Measurements from ENCODE around the gene TRIM8.
A peak's percentile ranks its signal among the peaks of the same experiment; 100 is the strongest.

Gene TRIM8

GRCh38 chr10:102646610-102647442 lies 2.5 kb downstream of the TRIM8 start:
- no peaks in the 10 kb centered on the region for H3K27me3 ChIP-seq (ENCODE audit: low read depth, low read length)
- peaks cover 4 to 15% of the 10 kb centered on the region in 2 donors for H3K36me3 ChIP-seq (ENCODE audit: control insufficient read depth in 1 of 2, insufficient read depth in 2 of 2, low read length in 2 of 2)
- H3K4me1 ChIP-seq (ENCODE audit: control insufficient read depth in 1 of 2, insufficient read depth in 2 of 2, low read length in 2 of 2): peaks cover 44 to 63% of the 10 kb centered on the region in 2 donors
- peak overlapping the region; percentile 99 for H3K27ac ChIP-seq (ENCODE audit: low read length)
- H3K9me3 ChIP-seq (ENCODE audit: control insufficient read depth in 1 of 2, low read length in 2 of 2): no peaks in the 10 kb centered on the region
- H3K4me3 ChIP-seq (ENCODE audit: low read depth in 1 of 2, low read length in 2 of 2): peak overlapping the region; percentile 92 to 99

GRCh38 chr10:102647443-102648268 lies 3.4 kb downstream of the TRIM8 start:
- Histone ChIP-seq H3K4me1 (ENCODE audit: control insufficient read depth in 1 of 2, insufficient read depth in 2 of 2, low read length in 2 of 2) (peaks cover 51 to 70% of the 10 kb centered on the region in 2 donors), H3K27ac (ENCODE audit: low read length) (peak overlapping the region; percentile 99), H3K4me3 (ENCODE audit: low read depth in 1 of 2, low read length in 2 of 2) (peak overlapping the region; percentile 92 to 99), H3K9me3 (ENCODE audit: control insufficient read depth in 1 of 2, low read length in 2 of 2) (no peaks in the 10 kb centered on the region), H3K27me3 (ENCODE audit: low read depth, low read length) (no peaks in the 10 kb centered on the region), H3K36me3 (ENCODE audit: control insufficient read depth in 1 of 2, insufficient read depth in 2 of 2, low read length in 2 of 2) (peaks cover 4 to 19% of the 10 kb centered on the region in 2 donors)

DNA sequence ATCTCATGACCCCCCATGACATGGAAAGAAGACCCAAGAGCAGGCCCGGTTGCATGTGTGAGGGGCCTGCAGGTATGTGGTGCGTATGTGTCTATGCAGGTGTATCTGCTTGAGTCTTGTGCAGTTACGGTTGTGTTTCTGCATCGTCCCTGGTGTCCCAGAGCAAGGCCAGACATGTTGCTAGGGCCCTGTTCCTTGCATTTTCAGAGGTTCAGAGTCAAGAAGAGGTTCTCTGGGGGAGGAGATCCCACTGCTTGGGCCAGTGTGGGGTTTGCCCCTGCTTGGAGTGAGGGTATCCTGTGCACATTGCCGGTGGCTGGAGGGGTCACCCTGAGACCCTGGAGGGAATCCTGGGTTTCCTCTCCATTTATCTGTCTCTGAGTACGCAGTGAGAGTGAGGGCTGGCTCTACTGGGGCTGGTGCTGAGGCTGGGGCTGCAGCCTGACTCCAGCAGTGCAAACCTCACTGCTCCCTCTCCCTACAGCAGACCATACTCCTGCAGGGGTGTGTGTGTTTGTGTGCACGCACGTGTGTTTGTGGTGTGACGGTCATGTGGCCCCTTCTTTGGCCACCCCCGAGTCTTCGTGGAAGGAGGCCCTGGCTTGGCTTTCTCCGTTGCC lies 4.1 kb downstream of the TRIM8 start:
- Histone ChIP-seq H3K4me3 (ENCODE audit: low read depth in 1 of 2, low read length in 2 of 2) (peak overlapping the region; percentile 92 to 99), H3K4me1 (ENCODE audit: control insufficient read depth in 1 of 2, insufficient read depth in 2 of 2, low read length in 2 of 2) (peaks cover 51 to 76% of the 10 kb centered on the region in 2 donors), H3K36me3 (ENCODE audit: control insufficient read depth in 1 of 2, insufficient read depth in 2 of 2, low read length in 2 of 2) (peaks cover 8 to 24% of the 10 kb centered on the region in 2 donors)

GRCh38 chr10:102648889-102649796 lies 4.9 kb downstream of the TRIM8 start:
- Histone ChIP-seq H3K27ac (ENCODE audit: low read length) (peak overlapping the region; percentile 45), H3K9me3 (ENCODE audit: control insufficient read depth in 1 of 2, low read length in 2 of 2) (no peaks in the 10 kb centered on the region), H3K4me3 (ENCODE audit: low read depth in 1 of 2, low read length in 2 of 2) (peak overlapping the region; percentile 92 to 99), H3K27me3 (ENCODE audit: low read depth, low read length) (no peaks in the 10 kb centered on the region), H3K36me3 (ENCODE audit: control insufficient read depth in 1 of 2, insufficient read depth in 2 of 2, low read length in 2 of 2) (peaks cover 13 to 31% of the 10 kb centered on the region in 2 donors), H3K4me1 (ENCODE audit: control insufficient read depth in 1 of 2, insufficient read depth in 2 of 2, low read length in 2 of 2) (peaks cover 51 to 80% of the 10 kb centered on the region in 2 donors)

More for the DNA sequence above, 4.1 kb downstream of the TRIM8 start:
- Histone ChIP-seq H3K27ac (ENCODE audit: low read length) (no peak overlapping the region), H3K9me3 (ENCODE audit: control insufficient read depth in 1 of 2, low read length in 2 of 2) (no peaks in the 10 kb centered on the region), H3K27me3 (ENCODE audit: low read depth, low read length) (no peaks in the 10 kb centered on the region)

DNA sequence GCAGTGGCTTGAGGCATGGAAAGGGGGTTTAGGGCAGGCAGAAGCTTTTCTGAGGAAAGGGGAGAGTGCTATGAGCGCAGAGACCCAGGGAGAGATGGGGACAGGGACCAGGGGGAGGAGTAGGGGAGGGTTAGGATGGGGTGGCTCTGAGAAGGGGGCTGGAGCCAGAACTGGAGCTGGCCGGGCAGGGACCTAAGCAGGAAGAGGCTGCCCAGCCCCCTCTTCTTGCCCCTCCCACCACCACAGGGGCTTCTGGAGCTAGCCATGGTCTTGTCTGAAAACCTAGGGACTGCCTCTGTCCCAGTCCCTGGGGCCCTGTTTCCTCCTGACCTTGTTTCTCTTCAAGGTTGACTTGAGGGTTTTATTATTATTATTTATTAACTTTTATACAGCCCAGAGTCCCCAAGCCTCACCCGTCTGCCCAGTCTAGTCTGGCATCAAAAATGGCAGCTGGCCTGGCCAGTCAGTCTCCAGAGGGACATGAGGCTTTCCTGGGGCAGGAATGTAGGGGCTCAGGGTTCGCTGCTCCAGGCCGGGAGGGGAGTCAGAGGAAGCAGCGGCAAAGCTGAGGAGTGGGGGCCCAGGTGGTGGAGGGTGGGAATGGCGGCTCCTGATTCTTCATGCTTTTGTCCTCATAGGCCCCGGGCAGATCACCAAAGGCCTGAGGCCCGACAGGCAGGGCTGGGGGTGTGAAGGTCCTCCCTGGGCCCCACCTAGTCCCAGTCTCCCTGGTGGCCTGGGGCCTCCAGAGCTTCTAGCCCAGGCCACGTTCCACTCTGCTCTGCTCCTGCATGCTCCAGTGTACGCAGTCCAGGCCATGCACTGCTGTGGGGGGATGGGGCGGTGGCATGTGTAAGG lies 5.7 kb downstream of the TRIM8 start:
- Histone ChIP-seq H3K9me3 (ENCODE audit: control insufficient read depth in 1 of 2, low read length in 2 of 2) (no peaks in the 10 kb centered on the region), H3K27ac (ENCODE audit: low read length) (peak overlapping the region; percentile 45), H3K4me1 (ENCODE audit: control insufficient read depth in 1 of 2, insufficient read depth in 2 of 2, low read length in 2 of 2) (peaks cover 51 to 75% of the 10 kb centered on the region in 2 donors), H3K36me3 (ENCODE audit: control insufficient read depth in 1 of 2, insufficient read depth in 2 of 2, low read length in 2 of 2) (peaks cover 19 to 35% of the 10 kb centered on the region in 2 donors), H3K27me3 (ENCODE audit: low read depth, low read length) (no peaks in the 10 kb centered on the region), H3K4me3 (ENCODE audit: low read depth in 1 of 2, low read length in 2 of 2) (peak overlapping the region; percentile 92 to 99)

GRCh38 chr10:102650655-102651454 lies 6.6 kb downstream of the TRIM8 start:
- H3K27ac ChIP-seq (ENCODE audit: low read length): peak overlapping the region; percentile 31
- H3K4me1 ChIP-seq (ENCODE audit: control insufficient read depth in 1 of 2, insufficient read depth in 2 of 2, low read length in 2 of 2): peaks cover 51 to 74% of the 10 kb centered on the region in 2 donors
- H3K27me3 ChIP-seq (ENCODE audit: low read depth, low read length): no peaks in the 10 kb centered on the region
- no peaks in the 10 kb centered on the region for H3K9me3 ChIP-seq (ENCODE audit: control insufficient read depth in 1 of 2, low read length in 2 of 2)
- H3K4me3 ChIP-seq (ENCODE audit: low read depth in 1 of 2, low read length in 2 of 2): peak overlapping the region in 1 of 2 donors; percentile 11
- peaks cover 28 to 36% of the 10 kb centered on the region in 2 donors for H3K36me3 ChIP-seq (ENCODE audit: control insufficient read depth in 1 of 2, insufficient read depth in 2 of 2, low read length in 2 of 2)

GRCh38 chr10:102651455-102652169 lies 7.3 kb downstream of the TRIM8 start:
- Histone ChIP-seq H3K9me3 (ENCODE audit: control insufficient read depth in 1 of 2, low read length in 2 of 2) (no peaks in the 10 kb centered on the region), H3K27me3 (ENCODE audit: low read depth, low read length) (no peaks in the 10 kb centered on the region), H3K27ac (ENCODE audit: low read length) (peak overlapping the region; percentile 31), H3K36me3 (ENCODE audit: control insufficient read depth in 1 of 2, insufficient read depth in 2 of 2, low read length in 2 of 2) (peaks cover 34 to 40% of the 10 kb centered on the region in 2 donors), H3K4me1 (ENCODE audit: control insufficient read depth in 1 of 2, insufficient read depth in 2 of 2, low read length in 2 of 2) (peaks cover 50 to 69% of the 10 kb centered on the region in 2 donors), H3K4me3 (ENCODE audit: low read depth in 1 of 2, low read length in 2 of 2) (peak overlapping the region in 1 of 2 donors; percentile 11)

- H3K27ac ChIP-seq (ENCODE audit: low read length): no peak overlapping the region
Measured at GRCh38 chr10:102652170-102652916, 8.1 kb downstream of the TRIM8 start.

More at GRCh38 chr10:102652170-102652916, 8.1 kb downstream of the TRIM8 start:
- peaks cover 34 to 47% of the 10 kb centered on the region in 2 donors for H3K36me3 ChIP-seq (ENCODE audit: control insufficient read depth in 1 of 2, insufficient read depth in 2 of 2, low read length in 2 of 2)
- H3K4me3 ChIP-seq (ENCODE audit: low read depth in 1 of 2, low read length in 2 of 2): no peak overlapping the region
- no peaks in the 10 kb centered on the region for H3K27me3 ChIP-seq (ENCODE audit: low read depth, low read length)
- H3K9me3 ChIP-seq (ENCODE audit: control insufficient read depth in 1 of 2, low read length in 2 of 2): no peaks in the 10 kb centered on the region
- H3K4me1 ChIP-seq (ENCODE audit: control insufficient read depth in 1 of 2, insufficient read depth in 2 of 2, low read length in 2 of 2): peaks cover 47 to 65% of the 10 kb centered on the region in 2 donors
